HEK293 (cell line): ENCODE data around the gene BLOC1S6.

Experiments
- CTCF ChIA-PET: fragments of 350-600 bp; formaldehyde crosslinking; extraction: SDS; loops from one replicate; lab custom pipeline; 2021; ENCODE audit warnings: antibody characterized with exemption; lab: Yijun Ruan, JAX
- POLR2A ChIA-PET: fragments of 300-600 bp; formaldehyde crosslinking; extraction: SDS; loops from one replicate; lab custom pipeline; 2020; ENCODE audit warnings: antibody characterized with exemption, inconsistent platforms; lab: Yijun Ruan, JAX
- H3K27ac ChIP-seq: fragments of 200-500 bp; sonication (Bioruptor generic); 2 replicates; pipeline ENCODE4 v1.5.1; 2014; ENCODE audit warnings: low read depth, low read length, control low read depth, inconsistent platforms; ENCODE audit errors: extremely low read depth
- H3K36me3 ChIP-seq, 2 experiments: fragments of 200-500 bp in 1 of 2; sonication (Bioruptor generic) in 1 of 2; 1 replicate in 1 of 2; 2 replicates in 1 of 2; pipeline ENCODE4 v1.5.1; 2014 to 2017; ENCODE audit warnings: inconsistent platforms in 2 of 2, low read length in 2 of 2; ENCODE audit not compliant: control insufficient read depth in 2 of 2, insufficient read depth in 1 of 2
- H3K4me1 ChIP-seq: fragments of 200-500 bp; sonication (Bioruptor generic); 2 replicates; pipeline ENCODE4 v1.5.1; 2014; ENCODE audit warnings: mild to moderate bottlenecking, low read length, inconsistent platforms; ENCODE audit not compliant: control insufficient read depth, insufficient read depth
- H3K4me3 ChIP-seq: 2 replicates; pipeline ENCODE4 v1.5.1; 2011; ENCODE audit warnings: low read depth, mild to moderate bottlenecking, control low read depth, low read length, moderate library complexity
- H3K9me3 ChIP-seq: fragments of 200-500 bp; sonication (Bioruptor generic); 2 replicates; pipeline ENCODE4 v1.5.1; 2014; ENCODE audit warnings: low read depth, low read length, inconsistent platforms; ENCODE audit not compliant: control insufficient read depth, insufficient read depth
- EGR2 ChIP-seq: fragments of 450-650 bp; formaldehyde crosslinking; IDR thresholded peaks from 2 replicates; pipeline ENCODE4 v1.5.1; 2016; ENCODE audit warnings: low read depth, missing biosample characterization, missing genetic modification characterization
- GLIS2 ChIP-seq: fragments of 450-650 bp; formaldehyde crosslinking; IDR thresholded peaks from 2 replicates; pipeline ENCODE4 v1.5.1; 2016; ENCODE audit warnings: missing biosample characterization, missing genetic modification characterization
- KLF16 ChIP-seq: fragments of 450-650 bp; formaldehyde crosslinking; IDR thresholded peaks from 2 replicates; pipeline ENCODE4 v1.5.1; 2017; ENCODE audit warnings: missing biosample characterization, missing genetic modification characterization
- KLF7 ChIP-seq: fragments of 450-650 bp; formaldehyde crosslinking; IDR thresholded peaks from 2 replicates; pipeline ENCODE4 v1.5.1; 2016; ENCODE audit warnings: missing biosample characterization, missing genetic modification characterization, borderline replicate concordance
- KLF8 ChIP-seq: fragments of 450-650 bp; formaldehyde crosslinking; IDR thresholded peaks from 2 replicates; pipeline ENCODE4 v1.5.1; 2016; ENCODE audit warnings: missing biosample characterization, missing genetic modification characterization
- KLF9 ChIP-seq: fragments of 450-650 bp; formaldehyde crosslinking; IDR thresholded peaks from 2 replicates; pipeline ENCODE4 v1.5.1; 2016; ENCODE audit warnings: missing biosample characterization, missing genetic modification characterization, low read depth
- MYNN ChIP-seq: fragments of 450-650 bp; formaldehyde crosslinking; IDR thresholded peaks from 2 replicates; pipeline ENCODE4 v1.5.1; 2016; ENCODE audit warnings: missing biosample characterization, missing genetic modification characterization, borderline replicate concordance
- WT1 ChIP-seq: fragments of 450-650 bp; formaldehyde crosslinking; IDR thresholded peaks from 2 replicates; pipeline ENCODE4 v1.5.1; 2016; ENCODE audit warnings: missing biosample characterization, missing genetic modification characterization
- YY2 ChIP-seq: fragments of 450-650 bp; formaldehyde crosslinking; IDR thresholded peaks from 2 replicates; pipeline ENCODE4 v1.5.1; 2016; ENCODE audit warnings: missing biosample characterization, missing genetic modification characterization
- ZBTB21 ChIP-seq: fragments of 450-650 bp; formaldehyde crosslinking; IDR thresholded peaks from 2 replicates; pipeline ENCODE4 v1.5.1; 2017; ENCODE audit warnings: missing biosample characterization, missing genetic modification characterization
- ZBTB8A ChIP-seq: fragments of 450-650 bp; formaldehyde crosslinking; IDR thresholded peaks from 2 replicates; pipeline ENCODE4 v1.5.1; 2016; ENCODE audit warnings: missing biosample characterization, missing genetic modification characterization
- ZFP69B ChIP-seq: fragments of 450-650 bp; formaldehyde crosslinking; IDR thresholded peaks from 2 replicates; pipeline ENCODE4 v1.5.1; 2016; ENCODE audit warnings: missing biosample characterization, missing genetic modification characterization
- ZNF146 ChIP-seq: fragments of 450-650 bp; formaldehyde crosslinking; IDR thresholded peaks from 2 replicates; pipeline ENCODE4 v1.5.1; 2016; ENCODE audit warnings: missing biosample characterization, missing genetic modification characterization
- ZNF155 ChIP-seq: fragments of 450-650 bp; formaldehyde crosslinking; IDR thresholded peaks from 2 replicates; pipeline ENCODE4 v1.5.1; 2016; ENCODE audit warnings: missing biosample characterization, missing genetic modification characterization
- ZNF19 ChIP-seq: fragments of 450-650 bp; formaldehyde crosslinking; IDR thresholded peaks from 2 replicates; pipeline ENCODE4; 2016; ENCODE audit warnings: missing biosample characterization, missing genetic modification characterization, low read depth
- ZNF266 ChIP-seq: fragments of 450-650 bp; formaldehyde crosslinking; IDR thresholded peaks from 2 replicates; pipeline ENCODE4 v1.5.1; 2016; ENCODE audit warnings: missing biosample characterization, missing genetic modification characterization, low read depth
- ZNF335 ChIP-seq: fragments of 450-650 bp; formaldehyde crosslinking; conservative IDR thresholded peaks from 2 replicates; pipeline ENCODE4 v1.5.1; 2016; ENCODE audit warnings: missing biosample characterization, missing genetic modification characterization
- ZNF366 ChIP-seq: fragments of 450-650 bp; formaldehyde crosslinking; conservative IDR thresholded peaks from 2 replicates; pipeline ENCODE4 v1.5.1; 2016; ENCODE audit warnings: missing biosample characterization, missing genetic modification characterization
- ZNF501 ChIP-seq: fragments of 450-650 bp; formaldehyde crosslinking; IDR thresholded peaks from 2 replicates; pipeline ENCODE4 v1.5.1; 2016; ENCODE audit warnings: missing biosample characterization, missing genetic modification characterization
- ZNF561 ChIP-seq: fragments of 450-650 bp; IDR thresholded peaks from 2 replicates; pipeline ENCODE4 v1.5.1; 2018; ENCODE audit warnings: missing biosample characterization, missing genetic modification characterization, borderline replicate concordance
- ZNF610 ChIP-seq: fragments of 450-650 bp; formaldehyde crosslinking; IDR thresholded peaks from 2 replicates; pipeline ENCODE4 v1.5.1; 2016; ENCODE audit warnings: missing biosample characterization, missing genetic modification characterization, borderline replicate concordance
- ZNF660 ChIP-seq: fragments of 450-650 bp; IDR thresholded peaks from 2 replicates; pipeline ENCODE4 v1.5.1; 2018; ENCODE audit warnings: missing biosample characterization, mild to moderate bottlenecking, missing genetic modification characterization
- ZNF670 ChIP-seq: fragments of 450-650 bp; formaldehyde crosslinking; IDR thresholded peaks from 2 replicates; pipeline ENCODE4 v1.5.1; 2016; ENCODE audit warnings: missing biosample characterization, missing genetic modification characterization, low read depth
- ZNF76 ChIP-seq: fragments of 450-650 bp; formaldehyde crosslinking; IDR thresholded peaks from 2 replicates; pipeline ENCODE4; 2016; ENCODE audit warnings: low read depth, missing biosample characterization, missing genetic modification characterization, borderline replicate concordance
- ZNF843 ChIP-seq: fragments of 450-650 bp; formaldehyde crosslinking; IDR thresholded peaks from 2 replicates; pipeline ENCODE4 v1.5.1; 2016; ENCODE audit warnings: missing biosample characterization, missing genetic modification characterization
- ZSCAN30 ChIP-seq: fragments of 450-650 bp; IDR thresholded peaks from 2 replicates; pipeline ENCODE4 v1.5.1; 2018; ENCODE audit warnings: missing biosample characterization, mild to moderate bottlenecking, missing genetic modification characterization, moderate library complexity
- TF ChIP-seq, protein P1 (sequence below): fragments of 450-650 bp; formaldehyde crosslinking; IDR thresholded peaks from 2 replicates; pipeline ENCODE4 v1.5.1; 2017; ENCODE audit warnings: missing biosample characterization, mild to moderate bottlenecking, missing genetic modification characterization, moderate library complexity
- TF ChIP-seq, protein P2 (sequence below): fragments of 450-650 bp; formaldehyde crosslinking; IDR thresholded peaks from 2 replicates; pipeline ENCODE4 v1.5.1; 2016; ENCODE audit warnings: missing biosample characterization, missing genetic modification characterization

BLOC1S6 gene, protein sequence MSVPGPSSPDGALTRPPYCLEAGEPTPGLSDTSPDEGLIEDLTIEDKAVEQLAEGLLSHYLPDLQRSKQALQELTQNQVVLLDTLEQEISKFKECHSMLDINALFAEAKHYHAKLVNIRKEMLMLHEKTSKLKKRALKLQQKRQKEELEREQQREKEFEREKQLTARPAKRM

DNA sequence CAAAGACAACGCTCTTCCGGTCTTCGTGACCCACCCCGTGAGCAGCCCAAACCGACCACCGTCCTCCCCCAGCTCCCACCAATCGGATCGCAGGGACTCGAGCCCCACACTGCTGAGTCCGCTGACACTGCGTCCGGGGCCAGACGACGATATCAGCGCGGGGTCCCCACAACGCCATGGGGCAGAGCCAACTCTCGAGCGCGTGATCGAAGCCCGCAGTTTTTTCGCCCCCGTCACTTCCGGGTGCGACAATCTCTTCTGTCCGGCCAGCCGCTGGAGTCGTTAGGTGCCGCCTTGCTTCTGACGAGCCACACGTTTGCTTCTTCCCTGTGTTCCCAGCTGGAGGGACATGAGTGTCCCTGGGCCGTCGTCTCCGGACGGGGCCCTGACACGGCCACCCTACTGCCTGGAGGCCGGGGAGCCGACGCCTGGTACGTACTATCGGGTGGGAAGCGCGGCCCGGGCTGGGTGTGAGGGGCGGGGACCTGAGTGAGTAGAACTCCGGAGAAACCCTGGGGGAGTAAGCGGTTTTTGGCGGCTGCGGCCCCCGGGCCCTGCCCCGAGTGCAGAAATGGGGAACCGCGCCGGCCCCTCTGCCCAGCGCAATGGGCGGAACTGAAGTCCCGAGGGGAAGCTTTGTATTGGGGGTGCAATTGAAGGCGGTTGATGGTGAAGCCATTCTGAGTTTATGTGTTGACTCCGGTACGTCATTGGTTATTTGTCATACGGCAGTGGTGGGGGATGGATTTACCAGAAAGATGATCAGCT is at the start of gene BLOC1S6:
Gene BLOC1S6 (plus strand): TSS at position 285 of the 768 bp plus-strand sequence. CDS start 65 bp downstream, at position 350.
- POLR2A ChIA-PET = interaction anchor here (0.7 to 1.9 kb wide), 3 partner anchors 16 to 185 kb away, joined by 3 to 7 read pairs (median 4); a partner anchor contains a TSS
- CTCF ChIA-PET = interaction anchor here (0.9 to 2.3 kb wide), 3 partner anchors 15 to 27 kb away, joined by 3 to 8 read pairs (median 4); no protein-coding TSS in a partner anchor
- Histone ChIP-seq H3K4me1 (peaks cover 3% of the 10 kb centered on the region; the same call in 1 of the 2 replicates), H3K4me3 (peak within 1 kb of the TSS; percentile 88), H3K9me3 (no peaks in the 10 kb centered on the region), H3K27ac (peak within 1 kb of the TSS; percentile 67), H3K36me3 (peaks cover 0 to under 1% of the 10 kb centered on the region in 2 experiments; a peak in 1 of 3 replicates)
- TF ChIP-seq EGR2 (tag by site-specific recombination) (0 out of 2 replicates have a peak, but pooled peaks have one; percentile 10), ZNF610 (tag by site-specific recombination) (no peak), KLF8 (tag by site-specific recombination) (peak; percentile 91), ZNF843 (tag by site-specific recombination) (peak; percentile 54), ZBTB21 (tag by site-specific recombination) (peak; percentile 71), KLF7 (peak; percentile 66; the same call in 1 of the 2 replicates), ZNF670 (tag by site-specific recombination) (no peak), KLF9 (tag by site-specific recombination) (peak; percentile 71; the same call in 1 of the 2 replicates), KLF16 (tag by site-specific recombination) (peak; percentile 82; the same call in 1 of the 2 replicates), ZBTB8A (tag by site-specific recombination) (0 out of 2 replicates have a peak, but pooled peaks have one; percentile 43), YY2 (tag by site-specific recombination) (peak; percentile 45; the same call in 1 of the 2 replicates), ZNF660 (tag by site-specific recombination) (peak; percentile 74), ZFP69B (tag by site-specific recombination) (peak; percentile 51; the same call in 1 of the 2 replicates), ZNF19 (tag by site-specific recombination) (no peak), ZNF335 (peak; percentile 92), ZNF155 (tag by site-specific recombination) (no peak), ZNF501 (tag by site-specific recombination) (peak; percentile 93), WT1 (tag by site-specific recombination) (peak; percentile 25; the same call in 1 of the 2 replicates), ZNF266 (tag by site-specific recombination) (no peak), ZNF561 (tag by site-specific recombination) (peak; percentile 83; the same call in 1 of the 2 replicates), GLIS2 (tag by site-specific recombination) (peak; percentile 61; the same call in 1 of the 2 replicates), ZNF76 (tag by site-specific recombination) (peak; percentile 81), ZSCAN30 (tag by site-specific recombination) (0 out of 2 replicates have a peak, but pooled peaks have one; percentile 63), ZNF366 (0 out of 2 replicates have a peak, but pooled peaks have one; percentile 19), ZNF146 (0 out of 2 replicates have a peak, but pooled peaks have one; percentile 33), MYNN (tag by site-specific recombination) (no peak)
- TF ChIP-seq, protein P1, sequence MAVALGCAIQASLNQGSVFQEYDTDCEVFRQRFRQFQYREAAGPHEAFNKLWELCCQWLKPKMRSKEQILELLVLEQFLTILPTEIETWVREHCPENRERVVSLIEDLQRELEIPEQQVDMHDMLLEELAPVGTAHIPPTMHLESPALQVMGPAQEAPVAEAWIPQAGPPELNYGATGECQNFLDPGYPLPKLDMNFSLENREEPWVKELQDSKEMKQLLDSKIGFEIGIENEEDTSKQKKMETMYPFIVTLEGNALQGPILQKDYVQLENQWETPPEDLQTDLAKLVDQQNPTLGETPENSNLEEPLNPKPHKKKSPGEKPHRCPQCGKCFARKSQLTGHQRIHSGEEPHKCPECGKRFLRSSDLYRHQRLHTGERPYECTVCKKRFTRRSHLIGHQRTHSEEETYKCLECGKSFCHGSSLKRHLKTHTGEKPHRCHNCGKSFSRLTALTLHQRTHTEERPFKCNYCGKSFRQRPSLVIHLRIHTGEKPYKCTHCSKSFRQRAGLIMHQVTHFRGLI = peak; percentile 29; the same call in 1 of the 2 replicates
- TF ChIP-seq, protein P2, sequence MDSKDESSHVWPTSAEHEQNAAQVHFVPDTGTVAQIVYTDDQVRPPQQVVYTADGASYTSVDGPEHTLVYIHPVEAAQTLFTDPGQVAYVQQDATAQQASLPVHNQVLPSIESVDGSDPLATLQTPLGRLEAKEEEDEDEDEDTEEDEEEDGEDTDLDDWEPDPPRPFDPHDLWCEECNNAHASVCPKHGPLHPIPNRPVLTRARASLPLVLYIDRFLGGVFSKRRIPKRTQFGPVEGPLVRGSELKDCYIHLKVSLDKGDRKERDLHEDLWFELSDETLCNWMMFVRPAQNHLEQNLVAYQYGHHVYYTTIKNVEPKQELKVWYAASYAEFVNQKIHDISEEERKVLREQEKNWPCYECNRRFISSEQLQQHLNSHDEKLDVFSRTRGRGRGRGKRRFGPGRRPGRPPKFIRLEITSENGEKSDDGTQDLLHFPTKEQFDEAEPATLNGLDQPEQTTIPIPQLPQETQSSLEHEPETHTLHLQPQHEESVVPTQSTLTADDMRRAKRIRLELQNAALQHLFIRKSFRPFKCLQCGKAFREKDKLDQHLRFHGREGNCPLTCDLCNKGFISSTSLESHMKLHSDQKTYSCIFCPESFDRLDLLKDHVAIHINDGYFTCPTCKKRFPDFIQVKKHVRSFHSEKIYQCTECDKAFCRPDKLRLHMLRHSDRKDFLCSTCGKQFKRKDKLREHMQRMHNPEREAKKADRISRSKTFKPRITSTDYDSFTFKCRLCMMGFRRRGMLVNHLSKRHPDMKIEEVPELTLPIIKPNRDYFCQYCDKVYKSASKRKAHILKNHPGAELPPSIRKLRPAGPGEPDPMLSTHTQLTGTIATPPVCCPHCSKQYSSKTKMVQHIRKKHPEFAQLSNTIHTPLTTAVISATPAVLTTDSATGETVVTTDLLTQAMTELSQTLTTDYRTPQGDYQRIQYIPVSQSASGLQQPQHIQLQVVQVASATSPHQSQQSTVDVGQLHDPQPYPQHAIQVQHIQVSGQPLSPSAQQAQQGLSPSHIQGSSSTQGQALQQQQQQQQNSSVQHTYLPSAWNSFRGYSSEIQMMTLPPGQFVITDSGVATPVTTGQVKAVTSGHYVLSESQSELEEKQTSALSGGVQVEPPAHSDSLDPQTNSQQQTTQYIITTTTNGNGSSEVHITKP (tag by site-specific recombination) = peak; percentile 85
